ENCODE measurements around the gene PSMC5. TPM values are rescaled to one million over a fixed set of nuclear protein-coding genes. Genes with fewer than 3 reads are reported as not detected.

The PSMC5 gene
- total and polyA plus RNA-seq, 9 of the 15 experiments (the other 6 are each of a cell fraction or from before 2014, with no cell fraction given), result 89.2 to 393 (median 161) TPM

DNA sequence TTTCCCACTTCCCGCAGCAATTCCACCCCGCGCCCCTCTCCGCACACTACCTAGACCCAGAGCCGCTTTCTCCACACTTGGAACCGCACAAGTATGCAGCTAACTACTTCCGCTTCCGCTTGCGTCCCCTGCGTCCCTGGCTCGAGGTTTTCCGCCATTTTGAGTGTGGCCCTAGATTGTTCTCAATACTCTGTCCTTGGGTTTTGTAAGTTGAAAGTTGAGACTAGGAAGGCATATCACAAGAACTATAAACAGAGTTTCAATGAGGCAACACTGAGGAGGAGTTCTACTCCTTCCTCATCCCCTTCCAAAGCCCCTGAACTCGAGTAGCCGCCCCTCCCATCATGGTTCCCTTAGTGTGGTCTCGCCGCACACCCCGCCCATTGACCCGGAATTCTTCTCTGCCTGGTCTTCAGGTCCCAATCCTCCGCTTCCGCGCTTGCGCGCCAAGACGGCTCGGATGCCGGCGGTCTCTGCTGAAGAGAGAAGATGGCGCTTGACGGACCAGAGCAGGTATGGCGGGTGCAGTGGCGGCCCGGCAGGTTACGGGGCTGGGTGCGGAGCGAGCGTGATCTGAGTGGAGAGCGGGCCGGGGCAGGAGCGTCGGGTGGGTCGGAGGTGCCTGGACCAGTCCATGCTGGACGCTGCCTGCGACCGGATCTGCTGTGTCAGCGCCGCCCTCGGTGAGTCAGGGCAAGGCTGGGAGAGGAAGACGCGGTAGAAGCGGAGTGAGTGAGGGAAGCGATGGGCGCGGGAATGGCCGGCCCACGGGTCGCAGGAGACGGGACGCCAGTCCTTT is at the start of gene PSMC5, which contains the start of gene FTSJ3 (continued):
- TF ChIP-seq, protein P1, sequence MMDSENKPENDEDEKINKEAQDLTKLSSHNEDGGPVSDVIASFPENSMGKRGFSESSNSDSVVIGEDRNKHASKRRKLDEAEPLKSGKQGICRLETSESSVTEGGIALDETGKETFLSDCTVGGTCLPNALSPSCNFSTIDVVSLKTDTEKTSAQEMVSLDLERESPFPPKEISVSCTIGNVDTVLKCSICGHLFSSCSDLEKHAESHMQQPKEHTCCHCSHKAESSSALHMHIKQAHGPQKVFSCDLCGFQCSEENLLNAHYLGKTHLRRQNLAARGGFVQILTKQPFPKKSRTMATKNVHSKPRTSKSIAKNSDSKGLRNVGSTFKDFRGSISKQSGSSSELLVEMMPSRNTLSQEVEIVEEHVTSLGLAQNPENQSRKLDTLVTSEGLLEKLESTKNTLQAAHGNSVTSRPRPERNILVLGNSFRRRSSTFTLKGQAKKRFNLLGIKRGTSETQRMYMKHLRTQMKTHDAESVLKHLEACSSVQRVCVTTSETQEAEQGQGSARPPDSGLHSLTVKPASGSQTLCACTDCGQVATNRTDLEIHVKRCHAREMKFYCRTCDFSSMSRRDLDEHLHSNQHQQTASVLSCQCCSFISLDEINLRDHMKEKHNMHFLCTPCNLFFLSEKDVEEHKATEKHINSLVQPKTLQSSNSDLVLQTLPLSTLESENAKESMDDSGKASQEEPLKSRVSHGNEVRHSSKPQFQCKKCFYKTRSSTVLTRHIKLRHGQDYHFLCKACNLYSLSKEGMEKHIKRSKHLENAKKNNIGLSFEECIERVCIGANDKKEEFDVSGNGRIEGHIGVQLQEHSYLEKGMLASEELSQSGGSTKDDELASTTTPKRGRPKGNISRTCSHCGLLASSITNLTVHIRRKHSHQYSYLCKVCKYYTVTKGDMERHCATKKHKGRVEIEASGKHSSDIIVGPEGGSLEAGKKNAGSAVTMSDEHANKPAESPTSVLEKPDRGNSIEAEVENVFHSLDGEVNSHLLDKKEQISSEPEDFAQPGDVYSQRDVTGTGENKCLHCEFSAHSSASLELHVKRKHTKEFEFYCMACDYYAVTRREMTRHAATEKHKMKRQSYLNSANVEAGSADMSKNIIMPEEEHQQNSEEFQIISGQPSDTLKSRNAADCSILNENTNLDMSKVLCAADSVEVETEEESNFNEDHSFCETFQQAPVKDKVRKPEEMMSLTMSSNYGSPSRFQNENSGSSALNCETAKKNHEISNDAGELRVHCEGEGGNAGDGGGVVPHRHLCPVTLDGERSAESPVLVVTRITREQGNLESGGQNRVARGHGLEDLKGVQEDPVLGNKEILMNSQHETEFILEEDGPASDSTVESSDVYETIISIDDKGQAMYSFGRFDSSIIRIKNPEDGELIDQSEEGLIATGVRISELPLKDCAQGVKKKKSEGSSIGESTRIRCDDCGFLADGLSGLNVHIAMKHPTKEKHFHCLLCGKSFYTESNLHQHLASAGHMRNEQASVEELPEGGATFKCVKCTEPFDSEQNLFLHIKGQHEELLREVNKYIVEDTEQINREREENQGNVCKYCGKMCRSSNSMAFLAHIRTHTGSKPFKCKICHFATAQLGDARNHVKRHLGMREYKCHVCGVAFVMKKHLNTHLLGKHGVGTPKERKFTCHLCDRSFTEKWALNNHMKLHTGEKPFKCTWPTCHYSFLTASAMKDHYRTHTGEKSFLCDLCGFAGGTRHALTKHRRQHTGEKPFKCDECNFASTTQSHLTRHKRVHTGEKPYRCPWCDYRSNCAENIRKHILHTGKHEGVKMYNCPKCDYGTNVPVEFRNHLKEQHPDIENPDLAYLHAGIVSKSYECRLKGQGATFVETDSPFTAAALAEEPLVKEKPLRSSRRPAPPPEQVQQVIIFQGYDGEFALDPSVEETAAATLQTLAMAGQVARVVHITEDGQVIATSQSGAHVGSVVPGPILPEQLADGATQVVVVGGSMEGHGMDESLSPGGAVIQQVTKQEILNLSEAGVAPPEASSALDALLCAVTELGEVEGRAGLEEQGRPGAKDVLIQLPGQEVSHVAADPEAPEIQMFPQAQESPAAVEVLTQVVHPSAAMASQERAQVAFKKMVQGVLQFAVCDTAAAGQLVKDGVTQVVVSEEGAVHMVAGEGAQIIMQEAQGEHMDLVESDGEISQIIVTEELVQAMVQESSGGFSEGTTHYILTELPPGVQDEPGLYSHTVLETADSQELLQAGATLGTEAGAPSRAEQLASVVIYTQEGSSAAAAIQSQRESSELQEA (IDR thresholded peaks at IDR 0.05; ENCODE audit: low read depth), result no peak
- peak; percentile 87 for TF ChIP-seq KDM5B (IDR thresholded peaks at IDR 0.05; ENCODE audit: insufficient replicate concordance, low read depth, low read length)
- TF ChIP-seq, protein P2, sequence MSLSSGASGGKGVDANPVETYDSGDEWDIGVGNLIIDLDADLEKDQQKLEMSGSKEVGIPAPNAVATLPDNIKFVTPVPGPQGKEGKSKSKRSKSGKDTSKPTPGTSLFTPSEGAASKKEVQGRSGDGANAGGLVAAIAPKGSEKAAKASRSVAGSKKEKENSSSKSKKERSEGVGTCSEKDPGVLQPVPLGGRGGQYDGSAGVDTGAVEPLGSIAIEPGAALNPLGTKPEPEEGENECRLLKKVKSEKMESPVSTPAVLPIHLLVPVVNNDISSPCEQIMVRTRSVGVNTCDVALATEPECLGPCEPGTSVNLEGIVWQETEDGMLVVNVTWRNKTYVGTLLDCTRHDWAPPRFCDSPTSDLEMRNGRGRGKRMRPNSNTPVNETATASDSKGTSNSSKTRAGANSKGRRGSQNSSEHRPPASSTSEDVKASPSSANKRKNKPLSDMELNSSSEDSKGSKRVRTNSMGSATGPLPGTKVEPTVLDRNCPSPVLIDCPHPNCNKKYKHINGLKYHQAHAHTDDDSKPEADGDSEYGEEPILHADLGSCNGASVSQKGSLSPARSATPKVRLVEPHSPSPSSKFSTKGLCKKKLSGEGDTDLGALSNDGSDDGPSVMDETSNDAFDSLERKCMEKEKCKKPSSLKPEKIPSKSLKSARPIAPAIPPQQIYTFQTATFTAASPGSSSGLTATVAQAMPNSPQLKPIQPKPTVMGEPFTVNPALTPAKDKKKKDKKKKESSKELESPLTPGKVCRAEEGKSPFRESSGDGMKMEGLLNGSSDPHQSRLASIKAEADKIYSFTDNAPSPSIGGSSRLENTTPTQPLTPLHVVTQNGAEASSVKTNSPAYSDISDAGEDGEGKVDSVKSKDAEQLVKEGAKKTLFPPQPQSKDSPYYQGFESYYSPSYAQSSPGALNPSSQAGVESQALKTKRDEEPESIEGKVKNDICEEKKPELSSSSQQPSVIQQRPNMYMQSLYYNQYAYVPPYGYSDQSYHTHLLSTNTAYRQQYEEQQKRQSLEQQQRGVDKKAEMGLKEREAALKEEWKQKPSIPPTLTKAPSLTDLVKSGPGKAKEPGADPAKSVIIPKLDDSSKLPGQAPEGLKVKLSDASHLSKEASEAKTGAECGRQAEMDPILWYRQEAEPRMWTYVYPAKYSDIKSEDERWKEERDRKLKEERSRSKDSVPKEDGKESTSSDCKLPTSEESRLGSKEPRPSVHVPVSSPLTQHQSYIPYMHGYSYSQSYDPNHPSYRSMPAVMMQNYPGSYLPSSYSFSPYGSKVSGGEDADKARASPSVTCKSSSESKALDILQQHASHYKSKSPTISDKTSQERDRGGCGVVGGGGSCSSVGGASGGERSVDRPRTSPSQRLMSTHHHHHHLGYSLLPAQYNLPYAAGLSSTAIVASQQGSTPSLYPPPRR (CRISPR knock-in tag; IDR thresholded peaks at IDR 0.05; ENCODE audit: borderline replicate concordance), result no peak
- peak; percentile 46 for TF ChIP-seq CCNT2 (IDR thresholded peaks at IDR 0.05; ENCODE audit: borderline replicate concordance, extremely low read depth, insufficient read length, low read depth, low read length)
- no peak for TF ChIP-seq U2AF2 (optimal IDR thresholded peaks at IDR 0.05; ENCODE audit: low read depth, low read length)
- TF ChIP-seq NFXL1 (CRISPR knock-in tag; IDR thresholded peaks at IDR 0.05), result no peak
- TF ChIP-seq XRCC5 (IDR thresholded peaks at IDR 0.05; ENCODE audit: low read depth, low read length), result no peak
- no peak for TF ChIP-seq ZNF830 (CRISPR knock-in tag; IDR thresholded peaks at IDR 0.05)
- no peak for TF ChIP-seq IFI16 (CRISPR knock-in tag; IDR thresholded peaks at IDR 0.05)
- peak; percentile 31; the same call in 1 of the 2 replicates for TF ChIP-seq DPF2 (IDR thresholded peaks at IDR 0.05)
- TF ChIP-seq, protein P3, sequence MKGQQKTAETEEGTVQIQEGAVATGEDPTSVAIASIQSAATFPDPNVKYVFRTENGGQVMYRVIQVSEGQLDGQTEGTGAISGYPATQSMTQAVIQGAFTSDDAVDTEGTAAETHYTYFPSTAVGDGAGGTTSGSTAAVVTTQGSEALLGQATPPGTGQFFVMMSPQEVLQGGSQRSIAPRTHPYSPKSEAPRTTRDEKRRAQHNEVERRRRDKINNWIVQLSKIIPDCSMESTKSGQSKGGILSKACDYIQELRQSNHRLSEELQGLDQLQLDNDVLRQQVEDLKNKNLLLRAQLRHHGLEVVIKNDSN (CRISPR knock-in tag; IDR thresholded peaks at IDR 0.05), result no peak
- no peak for TF ChIP-seq SMARCE1 (IDR thresholded peaks at IDR 0.05)

Measured in K562 (cell line).